Right renal cortex interstitium (tissue), 3 donors: ENCODE measurements around the gene TNN. TPM values are rescaled to one million over a fixed set of nuclear protein-coding genes. Genes with fewer than 3 reads are reported as not detected.

Experiments used
- DNase-seq, 3 donors: peaks; one replicate each; pipeline ENCODE4 v3.0.0-alpha.2; 2013; ENCODE audit warnings: low read depth in 3 of 3, low spot score in 2 of 3
- polyA plus RNA-seq, 3 donors: library from polyadenylated mRNA; unstranded; fragments of 120-200 nt; gene quantifications; one replicate each; pipeline ENCODE4 v1.2.1, GENCODE V29; 2013; ENCODE audit not compliant: insufficient read length in 3 of 3

Gene TNN
- polyA plus RNA-seq, 3 donors, result 2.3 to 3.4 (median 3.0) TPM

- no peak for DNase-seq
Observed at GRCh38 chr1:175136246-175136645, 68.6 kb downstream of the TNN start.

GRCh38 chr1:175137369-175137768 lies 69.7 kb downstream of the TNN start:
- no peak for DNase-seq

GRCh38 chr1:175138579-175138978 lies 70.9 kb downstream of the TNN start:
- no peak for DNase-seq

- DNase-seq, result no peak
Observed at GRCh38 chr1:175145899-175146528, 78.4 kb downstream of the TNN start.

GRCh38 chr1:175146529-175147213 lies 79.0 kb downstream of the TNN start:
- DNase-seq, result peak in 1 of 3 donors; percentile 52

- DNase-seq, result no peak
Observed at GRCh38 chr1:175147569-175147968, 79.9 kb downstream of the TNN start.

GRCh38 chr1:175148068-175148467 lies 80.4 kb downstream of the TNN start:
- no peak for DNase-seq

GRCh38 chr1:175150596-175151319 lies 83.1 kb downstream of the TNN start:
- no peak for DNase-seq

- DNase-seq, result no peak
Observed at GRCh38 chr1:175152006-175152652, 84.5 kb downstream of the TNN start.

- DNase-seq, result no peak
Observed at GRCh38 chr1:175154629-175155472, 87.2 kb downstream of the TNN start.

GRCh38 chr1:175155473-175155856 lies 87.8 kb downstream of the TNN start:
- DNase-seq, result no peak

- DNase-seq, result no peak
Observed at GRCh38 chr1:175155936-175156335, 88.3 kb downstream of the TNN start.

- no peak for DNase-seq
Observed at GRCh38 chr1:175157200-175157599, 89.6 kb downstream of the TNN start.

GRCh38 chr1:175158170-175158591 lies 90.5 kb downstream of the TNN start:
- DNase-seq, result no peak

- DNase-seq, result no peak
Observed at GRCh38 chr1:175162955-175163354, 95.3 kb downstream of the TNN start.

- no peak for DNase-seq
Observed at GRCh38 chr1:175163702-175164101, 96.1 kb downstream of the TNN start.

- DNase-seq, result no peak
Observed at GRCh38 chr1:175164751-175165150, 97.1 kb downstream of the TNN start.

GRCh38 chr1:175166746-175167145 lies 99.1 kb downstream of the TNN start:
- DNase-seq, result no peak

- DNase-seq, result no peak
Observed at GRCh38 chr1:175167861-175168260, 100.2 kb downstream of the TNN start.

- no peak for DNase-seq
Observed at GRCh38 chr1:175168782-175169181, 101.1 kb downstream of the TNN start.
